Ascending aorta (tissue), 2 donors: ENCODE results near the gene CELSR1. TPM values are rescaled to one million over a fixed set of nuclear protein-coding genes. Genes with fewer than 3 reads are reported as not detected.

Source experiments
- DNase-seq, 2 donors: peaks; one replicate each; pipeline ENCODE4 v3.0.0-alpha.2; 2019; ENCODE audit warnings: low spot score in 2 of 2
- H3K27ac ChIP-seq, 2 donors: fragments of 200-600 bp; sonication (generic); one replicate each; pipeline ENCODE4 v1.5.1; 2016 to 2017; ENCODE audit warnings: mild to moderate bottlenecking in 1 of 2
- H3K27me3 ChIP-seq: fragments of 200-600 bp; sonication (generic); one replicate; pipeline ENCODE4 v1.5.1; 2017
- H3K36me3 ChIP-seq, 2 donors: fragments of 200-600 bp; sonication (generic); one replicate each; pipeline ENCODE4 v1.5.1; 2016
- H3K4me1 ChIP-seq, 2 donors: fragments of 200-600 bp; sonication (generic); one replicate each; pipeline ENCODE4 v1.5.1; 2016 to 2017; ENCODE audit warnings: mild to moderate bottlenecking in 1 of 2
- H3K4me3 ChIP-seq, 2 donors: fragments of 200-600 bp; sonication (generic); one replicate each; pipeline ENCODE4 v1.5.1; 2016 to 2017; ENCODE audit warnings: mild to moderate bottlenecking in 1 of 2
- H3K9me3 ChIP-seq, 2 donors: fragments of 200-600 bp; sonication (generic); one replicate each; pipeline ENCODE4 v1.5.1; 2016
- intact Hi-C: fragments of 100-400 bp; cut with DNase I; formaldehyde crosslinking; loops from one replicate; pipeline ENCODE4 v1.15.1; 2023
- total RNA-seq: library from RNA; depleted of rRNA; stranded (reverse); fragments of >200 nt; gene quantifications from one replicate; pipeline ENCODE4 v1.1.0, GENCODE V29; 2016
- TF ChIP-seq, protein P1 (sequence below), 3 experiments: fragments of 200-600 bp in 2 of 3; fragments of 450-650 bp in 1 of 3; sonication (generic) in 2 of 3; IDR thresholded peaks; one replicate each; pipeline ENCODE4 v1.5.1; 2016 to 2019; ENCODE audit warnings: antibody characterized with exemption in 3 of 3, mild to moderate bottlenecking in 1 of 3, moderate library complexity in 1 of 3

The CELSR1 gene
- total RNA-seq, 1 donor from 2014 or later: 10.5 TPM

DNA sequence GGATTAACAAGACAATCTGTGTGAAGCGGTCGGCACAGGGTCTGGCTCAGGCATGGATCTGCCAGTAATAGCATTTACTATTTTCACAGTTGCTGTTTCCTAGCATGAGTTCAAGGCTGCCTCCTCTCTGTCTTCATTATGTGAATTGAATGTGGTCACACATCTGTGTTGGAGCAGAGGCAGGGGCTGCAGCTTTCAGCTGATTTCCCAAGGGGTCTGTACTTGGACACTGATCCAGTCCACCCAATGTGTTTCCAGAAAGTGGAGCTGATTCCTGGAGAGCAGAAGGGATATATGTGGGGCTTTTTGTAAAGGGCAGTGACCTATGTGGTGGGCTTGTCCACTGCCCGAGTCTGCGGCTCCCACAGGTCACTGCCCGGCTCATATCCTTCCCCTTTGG is 3.5 kb upstream of the CELSR1 start:
- Histone ChIP-seq H3K27ac (no peak overlapping the region), H3K4me1 (peaks cover 4 to 10% of the 10 kb centered on the region in 2 donors), H3K27me3 (peaks cover 8% of the 10 kb centered on the region), H3K4me3 (no peak overlapping the region), H3K36me3 (no peaks in the 10 kb centered on the region), H3K9me3 (no peaks in the 10 kb centered on the region)
- intact Hi-C loops: loop anchor here (5.0 kb wide), 1 partner anchor 544 kb away; no protein-coding TSS in a partner anchor
- no peak for DNase-seq
- TF ChIP-seq, protein P1, sequence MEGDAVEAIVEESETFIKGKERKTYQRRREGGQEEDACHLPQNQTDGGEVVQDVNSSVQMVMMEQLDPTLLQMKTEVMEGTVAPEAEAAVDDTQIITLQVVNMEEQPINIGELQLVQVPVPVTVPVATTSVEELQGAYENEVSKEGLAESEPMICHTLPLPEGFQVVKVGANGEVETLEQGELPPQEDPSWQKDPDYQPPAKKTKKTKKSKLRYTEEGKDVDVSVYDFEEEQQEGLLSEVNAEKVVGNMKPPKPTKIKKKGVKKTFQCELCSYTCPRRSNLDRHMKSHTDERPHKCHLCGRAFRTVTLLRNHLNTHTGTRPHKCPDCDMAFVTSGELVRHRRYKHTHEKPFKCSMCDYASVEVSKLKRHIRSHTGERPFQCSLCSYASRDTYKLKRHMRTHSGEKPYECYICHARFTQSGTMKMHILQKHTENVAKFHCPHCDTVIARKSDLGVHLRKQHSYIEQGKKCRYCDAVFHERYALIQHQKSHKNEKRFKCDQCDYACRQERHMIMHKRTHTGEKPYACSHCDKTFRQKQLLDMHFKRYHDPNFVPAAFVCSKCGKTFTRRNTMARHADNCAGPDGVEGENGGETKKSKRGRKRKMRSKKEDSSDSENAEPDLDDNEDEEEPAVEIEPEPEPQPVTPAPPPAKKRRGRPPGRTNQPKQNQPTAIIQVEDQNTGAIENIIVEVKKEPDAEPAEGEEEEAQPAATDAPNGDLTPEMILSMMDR (IDR thresholded peaks at IDR 0.05): no peak

DNA sequence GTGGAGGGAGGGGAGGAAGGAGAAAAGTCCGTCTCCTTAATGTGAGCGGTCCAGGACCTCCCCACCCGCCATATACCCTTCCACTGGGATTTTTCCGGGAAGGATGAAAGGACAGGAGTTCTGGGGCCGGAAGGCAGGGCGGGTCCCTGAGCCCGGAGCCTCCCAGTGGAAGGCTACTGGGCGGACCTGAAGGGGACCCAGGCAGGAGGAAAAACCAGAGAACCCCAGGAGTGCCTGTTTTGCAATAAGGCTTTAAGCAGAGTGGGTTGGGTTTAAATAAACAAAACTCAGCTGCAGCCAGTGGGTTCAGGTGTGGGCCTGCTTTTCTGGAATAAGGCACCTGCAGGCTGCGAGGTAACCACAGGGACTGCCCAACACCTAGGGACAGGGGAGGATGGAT is 1.7 kb upstream of the CELSR1 start:
- Histone ChIP-seq H3K9me3 (no peaks in the 10 kb centered on the region), H3K4me1 (peaks cover 4 to 10% of the 10 kb centered on the region in 2 donors), H3K4me3 (no peak overlapping the region), H3K27ac (no peak overlapping the region), H3K27me3 (peaks cover 8% of the 10 kb centered on the region), H3K36me3 (no peaks in the 10 kb centered on the region)
- no peak for DNase-seq
- intact Hi-C loops: no loop called here
- TF ChIP-seq, protein P1 (IDR thresholded peaks at IDR 0.05): no peak

DNA sequence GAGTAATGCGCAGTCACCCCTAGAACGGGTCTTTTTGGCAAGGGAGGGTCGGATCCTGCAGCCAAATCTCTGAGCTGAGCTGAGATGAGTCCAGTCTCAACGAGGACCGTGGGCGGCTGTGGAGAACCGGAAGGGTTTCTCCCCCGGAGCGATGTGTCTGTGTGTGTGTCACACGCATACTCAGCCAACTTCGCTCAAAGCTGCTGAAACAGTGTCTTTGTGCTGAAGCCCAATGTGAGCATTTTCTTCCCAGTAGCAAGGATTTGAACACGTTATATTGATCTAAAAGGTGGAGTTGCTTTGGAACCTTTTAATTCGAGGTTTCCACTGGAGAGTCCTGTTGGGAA is 1.4 kb upstream of the CELSR1 start:
- TF ChIP-seq, protein P1 (IDR thresholded peaks at IDR 0.05): no peak
- H3K4me1 ChIP-seq: peaks cover 4 to 10% of the 10 kb centered on the region in 2 donors
- intact Hi-C loops: no loop called here
- H3K36me3 ChIP-seq: no peaks in the 10 kb centered on the region
- peak in 1 of 2 donors; percentile 63 for DNase-seq
- no peak overlapping the region for H3K27ac ChIP-seq
- H3K4me3 ChIP-seq: peak overlapping the region in 1 of 2 donors; percentile 55
- no peaks in the 10 kb centered on the region for H3K9me3 ChIP-seq
- peaks cover 8% of the 10 kb centered on the region for H3K27me3 ChIP-seq

DNA sequence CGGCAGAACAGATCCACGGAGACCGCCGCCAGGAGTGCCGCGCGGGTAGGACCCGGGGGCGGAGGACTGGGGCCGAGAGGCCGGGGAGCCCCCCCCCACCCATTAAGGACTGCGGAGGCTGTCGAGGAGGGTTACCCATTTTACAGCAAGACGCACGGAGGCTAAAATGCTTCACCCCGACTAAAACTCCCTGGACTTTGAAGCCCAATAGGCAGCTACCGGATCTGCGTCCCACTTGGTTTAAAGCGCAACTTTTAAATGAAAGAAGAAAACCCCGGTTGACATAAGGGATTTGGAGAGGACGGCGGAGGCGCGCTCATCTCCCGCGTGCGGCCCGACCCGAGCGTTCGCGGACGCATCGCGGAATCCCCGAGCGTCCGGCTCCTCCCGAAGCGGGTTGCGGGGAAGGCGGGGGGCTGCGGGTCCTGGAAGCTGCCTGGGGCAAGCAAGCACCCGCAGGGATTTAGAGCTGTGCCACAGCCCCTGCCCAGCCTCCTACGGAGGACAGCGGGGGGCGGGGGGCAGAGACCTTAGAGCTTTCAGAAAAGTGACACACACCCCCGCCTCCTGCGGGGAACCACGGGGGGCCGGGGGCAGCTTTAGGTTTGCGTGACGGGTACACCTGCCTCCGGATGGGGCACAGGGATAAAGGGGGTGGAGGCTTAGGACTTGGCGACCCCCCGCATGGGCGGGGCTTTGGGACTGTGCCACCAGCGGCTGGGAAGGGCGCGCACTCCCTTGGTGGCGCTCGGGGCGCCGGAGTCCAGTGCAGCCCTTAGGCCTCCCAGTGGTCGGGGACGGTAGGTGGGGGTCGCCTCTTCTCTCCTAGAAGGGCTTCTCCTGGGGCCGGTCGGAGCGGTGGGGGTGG is 760 bp upstream of the CELSR1 start:
- Histone ChIP-seq H3K4me1 (peaks cover 4 to 10% of the 10 kb centered on the region in 2 donors), H3K27me3 (peaks cover 8% of the 10 kb centered on the region), H3K27ac (no peak overlapping the region), H3K4me3 (peak overlapping the region; percentile 53 to 55), H3K36me3 (no peaks in the 10 kb centered on the region), H3K9me3 (no peaks in the 10 kb centered on the region)
- TF ChIP-seq, protein P1 (IDR thresholded peaks at IDR 0.05): no peak
- no peak for DNase-seq
- intact Hi-C loops: no loop called here

DNA sequence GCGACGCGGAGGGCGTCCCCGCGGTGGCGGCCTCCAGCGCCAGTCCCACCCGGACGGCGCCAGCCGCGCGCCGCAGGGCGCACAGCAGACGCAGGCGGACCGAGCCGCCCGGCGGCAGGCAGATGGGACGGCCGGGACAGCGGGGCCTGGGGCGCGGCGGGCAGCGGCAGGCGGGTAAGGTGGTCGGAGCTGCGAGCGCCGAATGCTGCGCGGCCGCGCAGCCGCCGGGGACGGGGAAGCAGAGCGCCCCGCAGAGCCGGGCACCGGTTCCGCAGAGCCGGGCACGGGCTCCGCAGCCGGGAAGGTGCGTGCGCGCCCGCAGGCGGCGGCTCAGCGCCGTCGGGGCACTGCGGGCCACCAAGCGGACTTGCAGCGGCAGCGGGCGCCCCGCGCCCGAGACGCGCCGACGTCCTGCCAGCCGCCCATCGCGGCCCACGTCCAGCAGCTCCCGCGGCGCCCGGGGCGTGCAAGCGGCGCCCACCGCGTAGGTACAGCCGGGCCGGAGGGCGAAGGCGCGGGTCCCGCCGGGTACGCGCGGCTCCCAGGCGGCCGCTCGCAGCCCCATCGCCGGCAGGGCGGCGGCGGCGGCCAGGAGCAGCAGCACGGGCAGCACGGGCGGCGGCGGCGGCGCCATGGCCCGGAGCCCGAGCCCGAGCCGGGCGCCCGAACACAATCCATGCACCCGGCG is 739 bp downstream of the CELSR1 start:
- Histone ChIP-seq H3K4me1 (peaks cover 4 to 10% of the 10 kb centered on the region in 2 donors), H3K27ac (no peak overlapping the region), H3K36me3 (no peaks in the 10 kb centered on the region), H3K27me3 (peaks cover 8% of the 10 kb centered on the region), H3K4me3 (peak overlapping the region; percentile 53 to 55), H3K9me3 (no peaks in the 10 kb centered on the region)
- TF ChIP-seq, protein P1 (IDR thresholded peaks at IDR 0.05): no peak
- intact Hi-C loops: no loop called here
- no peak for DNase-seq
